GM12878 (cell line): ENCODE measurements around the gene GARS1. TPM values are rescaled to one million over a fixed set of nuclear protein-coding genes. Genes with fewer than 3 reads are reported as not detected.

ENCODE experiments used
- ATAC-seq: fragments of 200-7000 bp; cut with Tn5 transposase; 3 replicates; pipeline ENCODE4 v1.9.1; 2020; ENCODE audit warnings: mild to moderate bottlenecking, moderate library complexity
- BruUV-seq: library from RNA; stranded (reverse); fragments of 400-500 nt; replicated peaks from 2 replicates; lab custom pipeline; 2021; lab: Mats Ljungman, UMichigan
- CTCF ChIA-PET: fragments of 300-600 bp; sonication (Branson Sonifier 250); formaldehyde crosslinking; extraction: SDS; loops from one replicate; lab custom pipeline; 2021; ENCODE audit warnings: inconsistent platforms; lab: Yijun Ruan, JAX
- POLR2A ChIA-PET: fragments of 350-600 bp; formaldehyde crosslinking; extraction: SDS; loops from one replicate; lab custom pipeline; 2021; ENCODE audit warnings: inconsistent platforms; lab: Charles Lee
- RAD21 ChIA-PET: fragments of 300-600 bp; sonication (Branson Sonifier 250); formaldehyde crosslinking; loops from one replicate; lab custom pipeline; 2023; ENCODE audit warnings: antibody characterized with exemption; ENCODE audit not compliant: unreplicated experiment; lab: Charles Lee
- SMC1A ChIA-PET: fragments of 300-600 bp; sonication (Branson Sonifier 250); formaldehyde crosslinking; loops from one replicate; lab custom pipeline; 2023; ENCODE audit not compliant: unreplicated experiment, uncharacterized antibody; lab: Charles Lee
- DNase-seq: peaks from one replicate; pipeline ENCODE4 v3.0.0-alpha.2; 2011; ENCODE audit warnings: low read depth, low spot score
- FAIRE-seq: peaks from 3 replicates; lab custom pipeline; 2011; peaks lifted over from hg19 to GRCh38; lab: Jason Lieb, UNC
- H2AFZ ChIP-seq: 2 replicates; pipeline ENCODE4 v1.6.0; 2011; ENCODE audit warnings: low read depth, low read length, control low read depth; ENCODE audit not compliant: control insufficient read depth
- H3K27ac ChIP-seq: 2 replicates; pipeline ENCODE4 v1.5.1; 2011; ENCODE audit warnings: control low read depth; ENCODE audit not compliant: control insufficient read depth, insufficient read depth
- H3K27me3 ChIP-seq, 2 experiments: replicated peaks in 1 of 2; 2 replicates each; pipeline versions ENCODE4 v1.6.0 to v1.6.1; 2011; ENCODE audit warnings: low read length in 1 of 2; ENCODE audit not compliant: control insufficient read depth in 2 of 2, insufficient read depth in 2 of 2
- H3K36me3 ChIP-seq, 2 experiments: 2 replicates each; pipeline ENCODE4 v1.5.1; 2011; ENCODE audit warnings: low read length in 1 of 2; ENCODE audit not compliant: control insufficient read depth in 2 of 2, insufficient read depth in 2 of 2
- H3K4me1 ChIP-seq: 2 replicates; pipeline ENCODE4 v1.6.1; 2011; ENCODE audit warnings: mild to moderate bottlenecking, low read length, moderate library complexity, mixed read lengths; ENCODE audit not compliant: control insufficient read depth, insufficient read depth
- H3K4me2 ChIP-seq: 2 replicates; pipeline ENCODE4 v1.6.0; 2011; ENCODE audit warnings: control low read depth; ENCODE audit not compliant: control insufficient read depth, insufficient read depth
- H3K4me3 ChIP-seq: fragments of 200-600 bp; sonication (generic); 2 replicates; pipeline ENCODE4 v1.5.1; 2016
- H3K79me2 ChIP-seq: 2 replicates; pipeline ENCODE4 v1.6.0; 2011; ENCODE audit warnings: low read length; ENCODE audit not compliant: control insufficient read depth, insufficient read depth
- H3K9ac ChIP-seq: 2 replicates; pipeline ENCODE4 v1.8.0; 2011; ENCODE audit warnings: low read length, control low read depth, mixed read lengths; ENCODE audit not compliant: control insufficient read depth, insufficient read depth
- H3K9me3 ChIP-seq: replicated peaks from 3 replicates; pipeline ENCODE4 v1.5.1; 2011; ENCODE audit warnings: mild to moderate bottlenecking, low read length; ENCODE audit not compliant: control insufficient read depth, insufficient read depth
- H4K20me1 ChIP-seq: 2 replicates; pipeline ENCODE4 v1.6.0; 2011; ENCODE audit not compliant: control insufficient read depth, insufficient read depth
- PAX5 ChIP-seq: IDR thresholded peaks from 2 replicates; pipeline ENCODE4 v1.6.1; 2011; ENCODE audit warnings: low read depth, low read length, borderline replicate concordance
- RELA ChIP-seq: fragments of 450-650 bp; IDR thresholded peaks from 2 replicates; pipeline ENCODE4 v1.8.0; 2014; ENCODE audit warnings: borderline replicate concordance; ENCODE audit not compliant: partially characterized antibody
- WGBS: methylation state at CpG from one replicate; pipeline ENCODE4 v1.1.6; 2016; ENCODE audit warnings: low lambda C conversion rate; ENCODE audit not compliant: insufficient replicate concordance, insufficient coverage; ENCODE audit errors: missing lambda C conversion rate; 5-methylcytosine and 5-hydroxymethylcytosine counted together
- in situ Hi-C: fragments of 300-500 bp; cut with MboI; formaldehyde crosslinking; loops from 9 replicates; pipeline ENCODE4 v1.14.3; 2018; ENCODE audit warnings: mixed read lengths
- intact Hi-C: fragments of 100-400 bp; cut with micrococcal nuclease; formaldehyde crosslinking; loops from one replicate; pipeline ENCODE4 v1.14.2; 2022; ENCODE audit not compliant: unreplicated experiment
- polyA plus RNA-seq, 11 experiments: library from polyadenylated mRNA; depleted of rRNA in 4 of 11; unstranded in 6 of 11; stranded (reverse) in 5 of 11; fragments of >200 nt; fragmentation: Nextera tagmentation in 4 of 11; fragmentation: Illumina TruSeq in 1 of 11; extraction: Ambion mirVana in 4 of 11; extraction: Trizol in 1 of 11; gene quantifications; 1 replicate in 1 of 11; 2 replicates in 10 of 11; pipeline versions ENCODE4 v1.2.1 to v1.2.3, GENCODE V29; 2011 to 2016; ENCODE audit warnings: inconsistent platforms in 2 of 11, missing spikeins in 2 of 11, low read depth in 1 of 11
- total RNA-seq, 4 experiments: library from RNA; depleted of rRNA in 3 of 4; stranded (reverse); fragments of >200 nt in 3 of 4; fragmentation: Illumina TruSeq in 1 of 4; extraction: Trizol in 1 of 4; gene quantifications; 2 replicates each; pipeline versions ENCODE4 v1.2.1 to v1.2.3, GENCODE V29; 2013 to 2021
- TF ChIP-seq, protein P1 (sequence below): IDR thresholded peaks from 2 replicates; pipeline ENCODE4 v1.6.1; 2012; ENCODE audit warnings: improper control_type of control experiment, low read depth, low read length; ENCODE audit not compliant: insufficient replicate concordance

GARS1 gene
- total and polyA plus RNA-seq, 10 of the 15 experiments (the other 5 are each of a cell fraction or from before 2014, with no cell fraction given) = 120 to 361 (median 187) TPM

DNA sequence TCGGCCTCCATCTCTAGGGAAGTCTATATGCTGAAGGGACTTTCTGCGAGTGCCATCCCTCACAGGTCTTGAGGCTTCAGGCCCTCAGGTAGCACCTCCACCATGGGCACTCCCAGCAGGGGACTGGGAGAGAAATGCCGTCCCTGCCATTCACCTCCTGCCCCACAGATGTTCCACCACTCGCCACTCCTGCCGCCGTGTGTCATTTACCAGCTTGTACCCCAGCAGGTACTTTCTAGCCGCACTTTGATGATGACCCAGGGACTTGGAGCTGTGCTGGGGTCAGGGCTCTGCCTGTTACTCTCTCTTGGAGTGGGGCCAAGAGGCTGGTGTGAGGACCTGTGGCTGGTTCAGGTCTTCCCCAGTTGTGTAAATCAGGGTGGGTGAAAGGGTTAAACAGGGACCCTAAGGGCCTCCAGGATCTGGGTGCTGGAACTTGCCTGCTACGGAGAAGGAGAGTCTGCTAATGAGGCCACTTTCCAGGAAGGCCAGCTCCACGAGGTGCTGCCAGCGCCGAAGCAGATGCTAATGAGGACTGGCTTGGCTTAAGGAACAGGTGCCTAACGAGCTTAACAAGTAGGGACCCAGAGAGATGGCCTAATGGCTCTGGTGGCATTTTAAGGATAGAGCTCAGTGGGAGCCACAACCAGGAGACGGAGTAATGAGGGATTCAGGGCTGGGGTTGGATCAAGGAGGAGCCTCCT is 55.2 kb downstream of the GARS1 start:
- ChIA-PET SMC1A (no interaction called here), RAD21 (no interaction called here), CTCF (interaction anchor here (1.5 kb wide), 1 partner anchor 152 kb away, joined by 3 read pairs; no protein-coding TSS in a partner anchor), POLR2A (no interaction called here)
- H3K36me3 ChIP-seq = peaks cover 0 to 2% of the 10 kb centered on the region in 2 experiments; a peak in 2 of 4 replicates
- H3K9me3 ChIP-seq = no peaks in the 10 kb centered on the region
- no peak overlapping the region for H2AFZ ChIP-seq
- in situ Hi-C loops (no loop called here), intact Hi-C loops (no loop called here)
- no peak overlapping the region for H3K4me2 ChIP-seq
- H3K27ac ChIP-seq = no peak overlapping the region
- no peak overlapping the region for H3K4me3 ChIP-seq
- H3K27me3 ChIP-seq = no peaks in the 10 kb centered on the region
- 84% methylated on average over 13 of the region's 13 CpGs for WGBS
- FAIRE-seq = no peak
- DNase-seq = no peak
- H3K4me1 ChIP-seq = no peaks in the 10 kb centered on the region
- H3K79me2 ChIP-seq = no peaks in the 10 kb centered on the region
- no peak for ATAC-seq
- no peak for TF ChIP-seq PAX5
- TF ChIP-seq, protein P1, sequence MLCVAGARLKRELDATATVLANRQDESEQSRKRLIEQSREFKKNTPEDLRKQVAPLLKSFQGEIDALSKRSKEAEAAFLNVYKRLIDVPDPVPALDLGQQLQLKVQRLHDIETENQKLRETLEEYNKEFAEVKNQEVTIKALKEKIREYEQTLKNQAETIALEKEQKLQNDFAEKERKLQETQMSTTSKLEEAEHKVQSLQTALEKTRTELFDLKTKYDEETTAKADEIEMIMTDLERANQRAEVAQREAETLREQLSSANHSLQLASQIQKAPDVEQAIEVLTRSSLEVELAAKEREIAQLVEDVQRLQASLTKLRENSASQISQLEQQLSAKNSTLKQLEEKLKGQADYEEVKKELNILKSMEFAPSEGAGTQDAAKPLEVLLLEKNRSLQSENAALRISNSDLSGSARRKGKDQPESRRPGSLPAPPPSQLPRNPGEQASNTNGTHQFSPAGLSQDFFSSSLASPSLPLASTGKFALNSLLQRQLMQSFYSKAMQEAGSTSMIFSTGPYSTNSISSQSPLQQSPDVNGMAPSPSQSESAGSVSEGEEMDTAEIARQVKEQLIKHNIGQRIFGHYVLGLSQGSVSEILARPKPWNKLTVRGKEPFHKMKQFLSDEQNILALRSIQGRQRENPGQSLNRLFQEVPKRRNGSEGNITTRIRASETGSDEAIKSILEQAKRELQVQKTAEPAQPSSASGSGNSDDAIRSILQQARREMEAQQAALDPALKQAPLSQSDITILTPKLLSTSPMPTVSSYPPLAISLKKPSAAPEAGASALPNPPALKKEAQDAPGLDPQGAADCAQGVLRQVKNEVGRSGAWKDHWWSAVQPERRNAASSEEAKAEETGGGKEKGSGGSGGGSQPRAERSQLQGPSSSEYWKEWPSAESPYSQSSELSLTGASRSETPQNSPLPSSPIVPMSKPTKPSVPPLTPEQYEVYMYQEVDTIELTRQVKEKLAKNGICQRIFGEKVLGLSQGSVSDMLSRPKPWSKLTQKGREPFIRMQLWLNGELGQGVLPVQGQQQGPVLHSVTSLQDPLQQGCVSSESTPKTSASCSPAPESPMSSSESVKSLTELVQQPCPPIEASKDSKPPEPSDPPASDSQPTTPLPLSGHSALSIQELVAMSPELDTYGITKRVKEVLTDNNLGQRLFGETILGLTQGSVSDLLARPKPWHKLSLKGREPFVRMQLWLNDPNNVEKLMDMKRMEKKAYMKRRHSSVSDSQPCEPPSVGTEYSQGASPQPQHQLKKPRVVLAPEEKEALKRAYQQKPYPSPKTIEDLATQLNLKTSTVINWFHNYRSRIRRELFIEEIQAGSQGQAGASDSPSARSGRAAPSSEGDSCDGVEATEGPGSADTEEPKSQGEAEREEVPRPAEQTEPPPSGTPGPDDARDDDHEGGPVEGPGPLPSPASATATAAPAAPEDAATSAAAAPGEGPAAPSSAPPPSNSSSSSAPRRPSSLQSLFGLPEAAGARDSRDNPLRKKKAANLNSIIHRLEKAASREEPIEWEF = no peak
- TF ChIP-seq RELA = no peak
- no TSS peak for BruUV-seq
- no peak overlapping the region for H3K9ac ChIP-seq
- H4K20me1 ChIP-seq = no peaks in the 10 kb centered on the region
